K562 (cell line): Measurements from ENCODE around the gene COPS4. TPM values are rescaled to one million over a fixed set of nuclear protein-coding genes. Genes with fewer than 3 reads are reported as not detected.

Experiments used
- BRD4 ChIP-seq: fragments of 200-600 bp; sonication (generic); IDR thresholded peaks from 2 replicates; pipeline ENCODE4 v1.6.1; 2017; ENCODE audit warnings: inconsistent platforms
- FOXJ2 ChIP-seq: fragments of 200-800 bp; sonication (Bioruptor generic); IDR thresholded peaks from 2 replicates; pipeline ENCODE4 v1.6.1; 2016; ENCODE audit warnings: missing genetic modification characterization, missing compliant biosample characterization
- GTF2B ChIP-seq: IDR thresholded peaks from 2 replicates; pipeline ENCODE4 v1.6.1; 2011; ENCODE audit not compliant: insufficient read length; ENCODE audit errors: extremely low read depth
- IRF1 ChIP-seq: sonication (generic); formaldehyde crosslinking; IDR thresholded peaks from 2 replicates; pipeline ENCODE4 v1.8.0; 2022; ENCODE audit warnings: missing genetic modification reagents, mild to moderate bottlenecking, borderline replicate concordance
- MLX ChIP-seq, 2 experiments: fragments of 450-650 bp in 1 of 2; sonication (generic) in 1 of 2; formaldehyde crosslinking; conservative IDR thresholded peaks; 2 replicates each; pipeline versions ENCODE4 v1.4.0 to v1.8.1; 2020 to 2022; ENCODE audit warnings: mild to moderate bottlenecking in 1 of 2, missing genetic modification reagents in 1 of 2
- NR0B1 ChIP-seq: fragments of 450-650 bp; IDR thresholded peaks from one replicate; pipeline ENCODE4 v1.6.1; 2018; ENCODE audit warnings: mild to moderate bottlenecking, moderate library complexity; ENCODE audit not compliant: partially characterized antibody
- PRDM10 ChIP-seq: fragments of 450-650 bp; IDR thresholded peaks from 2 replicates; pipeline ENCODE4 v1.6.1; 2018; ENCODE audit not compliant: partially characterized antibody
- RBFOX2 ChIP-seq: fragments of 200-400 bp; formaldehyde crosslinking; IDR thresholded peaks from 2 replicates; pipeline ENCODE4 v1.6.1; 2017; ENCODE audit warnings: low read depth, mild to moderate bottlenecking, low read length, moderate library complexity
- SRSF1 ChIP-seq: fragments of 200-400 bp; formaldehyde crosslinking; IDR thresholded peaks from 2 replicates; pipeline ENCODE4 v1.6.1; 2017; ENCODE audit warnings: mild to moderate bottlenecking, low read depth, low read length, moderate library complexity
- ZNF133 ChIP-seq: fragments of 250-450 bp; sonication (Bioruptor Pico); IDR thresholded peaks from 2 replicates; pipeline ENCODE4 v1.4.0; 2020; ENCODE audit warnings: mild to moderate bottlenecking
- ZNF436 ChIP-seq: fragments of 250-450, 450-650 bp; sonication (Bioruptor Pico); formaldehyde crosslinking; IDR thresholded peaks from 2 replicates; pipeline ENCODE4 v1.7.0; 2020; ENCODE audit warnings: mild to moderate bottlenecking
- ZNF444 ChIP-seq: fragments of 250-450 bp; sonication (Bioruptor Pico); IDR thresholded peaks from 2 replicates; pipeline ENCODE4 v1.4.0; 2020; ENCODE audit warnings: mild to moderate bottlenecking, moderate library complexity
- ZNF551 ChIP-seq: fragments of 250-450 bp; sonication (Bioruptor Pico); IDR thresholded peaks from 2 replicates; pipeline ENCODE4 v1.5.0; 2021; ENCODE audit warnings: mild to moderate bottlenecking, moderate library complexity
- ZNF592 ChIP-seq: fragments of 450-650 bp; IDR thresholded peaks from 2 replicates; pipeline ENCODE4 v1.6.1; 2017; ENCODE audit warnings: antibody characterized with exemption, mild to moderate bottlenecking
- ZNF696 ChIP-seq: fragments of 250-450 bp; sonication (Bioruptor Pico); conservative IDR thresholded peaks from 2 replicates; pipeline ENCODE4 v1.4.0; 2020; ENCODE audit warnings: mild to moderate bottlenecking, moderate library complexity
- polyA plus RNA-seq, 8 experiments: library from polyadenylated mRNA; depleted of rRNA in 4 of 8; stranded (reverse) in 5 of 8; unstranded in 3 of 8; fragments of >200 nt; fragmentation: Nextera tagmentation in 2 of 8; fragmentation: Illumina TruSeq in 1 of 8; extraction: Ambion mirVana in 2 of 8; extraction: Trizol in 1 of 8; gene quantifications; 2 replicates each; pipeline versions ENCODE4 v1.2.1 to v1.2.3, GENCODE V29; 2011 to 2014; ENCODE audit warnings: inconsistent platforms in 1 of 8, missing spikeins in 1 of 8
- total RNA-seq, 7 experiments: library from RNA; depleted of rRNA in 6 of 7; stranded (reverse); fragments of >200 nt in 6 of 7; fragmentation: Illumina TruSeq in 2 of 7; extraction: Trizol in 2 of 7; gene quantifications; 2 replicates each; pipeline versions ENCODE4 v1.2.1 to v1.2.3, GENCODE V29; 2011 to 2021; ENCODE audit warnings: low replicate concordance in 1 of 7

Gene COPS4
- total and polyA plus RNA-seq, 9 of the 15 experiments (the other 6 are each of a cell fraction or from before 2014, with no cell fraction given) = 44.7 to 180 (median 70.9) TPM

- TF ChIP-seq ZNF592 (no peak), BRD4 (no peak), RBFOX2 (peak; percentile 87), GTF2B (peak; percentile 86), SRSF1 (no peak), ZNF444 (CRISPR knock-in tag) (no peak), ZNF436 (CRISPR knock-in tag) (no peak), ZNF551 (no peak), IRF1 (CRISPR knock-in tag) (no peak), PRDM10 (peak; percentile 96), NR0B1 (no peak), FOXJ2 (tag) (peak; percentile 84), MLX (CRISPR knock-in tag; conservative IDR thresholded peaks at IDR 0.05) (no peak), ZNF696 (CRISPR knock-in tag) (no peak), ZNF133 (CRISPR knock-in tag) (no peak)
Observed at GRCh38 chr4:83034630-83035494, at the start of gene COPS4 (continued).
